Dendritic cell treated with granulocyte-macrophage colony-stimulating factor and Interleukin-4, amounts not matched to agents 40 ng/mL and 50 ng/mL, for 4 days (primary cell): ENCODE measurements around the gene SEMG1.

Source experiments
- H3K27ac Mint-ChIP-seq: one replicate; pipeline ENCODE4 v1.8.0; 2022; ENCODE audit warnings: mild to moderate bottlenecking, mixed read lengths
- H3K27me3 Mint-ChIP-seq: one replicate; pipeline ENCODE4 v1.8.0; 2022; ENCODE audit warnings: mild to moderate bottlenecking, mixed read lengths
- H3K36me3 Mint-ChIP-seq: one replicate; pipeline ENCODE4 v1.8.0; 2022; ENCODE audit warnings: low read depth, mixed read lengths
- H3K4me1 Mint-ChIP-seq: one replicate; pipeline ENCODE4 v1.8.0; 2022; ENCODE audit warnings: low read depth, mixed read lengths
- H3K4me3 Mint-ChIP-seq: one replicate; pipeline ENCODE4 v1.8.0; 2022; ENCODE audit warnings: mild to moderate bottlenecking, moderate library complexity, mixed read lengths
- H3K9me3 Mint-ChIP-seq: one replicate; pipeline ENCODE4 v1.8.0; 2022; ENCODE audit warnings: mixed read lengths
- intact Hi-C: fragments of 100-400 bp; cut with micrococcal nuclease; formaldehyde crosslinking; loops from one replicate; pipeline ENCODE4 v1.15.0; 2022

SEMG1 gene

DNA sequence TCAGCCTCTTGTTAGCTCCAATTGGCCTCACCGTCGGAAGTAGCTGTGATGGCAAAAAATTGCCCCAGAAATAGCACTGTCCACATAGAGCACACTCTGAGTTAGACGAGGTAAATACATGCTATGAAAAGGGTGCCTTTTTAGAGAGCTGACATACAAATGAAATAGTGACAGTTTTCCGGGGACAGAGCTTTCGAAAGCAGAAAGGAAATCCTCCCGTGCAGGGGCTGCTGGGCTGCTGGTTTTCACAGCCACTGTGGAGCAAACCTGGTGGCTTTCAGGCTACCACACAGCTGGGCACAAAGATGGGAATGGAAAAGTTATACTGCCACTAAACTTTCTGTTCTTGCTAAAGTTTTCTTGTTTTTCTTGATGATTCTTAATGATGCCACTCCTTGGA, 39.3 kb downstream of the SEMG1 start:
- Mint-ChIP-seq H3K36me3 (no peaks in the 10 kb centered on the region), H3K27me3 (peaks cover 6% of the 10 kb centered on the region), H3K4me1 (peaks cover 6% of the 10 kb centered on the region), H3K27ac (no peak overlapping the region), H3K9me3 (no peaks in the 10 kb centered on the region), H3K4me3 (no peak overlapping the region)
- intact Hi-C loops = no loop called here

DNA sequence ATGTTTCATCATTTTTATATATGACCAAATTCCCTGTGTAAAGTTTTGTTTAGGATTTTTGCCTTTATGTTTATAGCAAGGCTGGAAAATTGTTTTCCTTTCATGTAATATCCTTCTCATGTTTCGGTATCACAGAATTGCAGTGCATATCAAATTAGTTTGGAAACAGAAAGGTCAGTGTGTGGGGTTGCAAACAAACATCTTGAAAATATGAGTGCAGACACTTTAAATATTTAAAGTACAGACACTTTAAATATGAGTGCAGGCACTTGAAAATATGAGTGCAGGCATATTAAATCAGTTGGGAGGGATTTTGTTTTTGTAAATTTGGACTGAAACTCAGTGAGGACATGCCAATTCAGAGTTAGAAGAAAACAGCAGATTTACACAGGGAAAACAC, 41.0 kb downstream of the SEMG1 start:
- Mint-ChIP-seq H3K4me1 (peaks cover 11% of the 10 kb centered on the region), H3K27me3 (peaks cover 2% of the 10 kb centered on the region), H3K9me3 (no peaks in the 10 kb centered on the region), H3K4me3 (no peak overlapping the region), H3K36me3 (no peaks in the 10 kb centered on the region), H3K27ac (no peak overlapping the region)
- intact Hi-C loops = no loop called here

DNA sequence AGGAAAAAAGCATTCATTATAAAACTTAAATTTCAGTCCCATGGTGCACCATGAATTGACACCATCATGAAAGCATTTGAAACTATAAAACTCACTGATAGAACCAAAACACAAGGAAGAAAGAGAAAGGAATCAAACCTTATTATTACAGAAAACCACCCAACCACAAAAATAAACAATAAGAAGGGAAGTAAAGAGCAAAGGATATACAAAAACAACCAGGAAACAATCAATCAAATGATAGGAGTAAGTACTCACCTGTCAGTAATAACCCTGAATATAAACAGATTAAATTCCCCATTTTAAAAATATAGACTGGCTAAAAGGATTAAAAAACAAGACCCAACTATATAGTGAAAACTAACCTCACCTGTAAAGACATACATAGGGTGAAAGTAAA, 41.8 kb downstream of the SEMG1 start:
- Mint-ChIP-seq H3K27ac (no peak overlapping the region), H3K4me1 (peaks cover 18% of the 10 kb centered on the region), H3K27me3 (peaks cover 2% of the 10 kb centered on the region), H3K36me3 (no peaks in the 10 kb centered on the region), H3K4me3 (no peak overlapping the region), H3K9me3 (no peaks in the 10 kb centered on the region)
- intact Hi-C loops = no loop called here

DNA sequence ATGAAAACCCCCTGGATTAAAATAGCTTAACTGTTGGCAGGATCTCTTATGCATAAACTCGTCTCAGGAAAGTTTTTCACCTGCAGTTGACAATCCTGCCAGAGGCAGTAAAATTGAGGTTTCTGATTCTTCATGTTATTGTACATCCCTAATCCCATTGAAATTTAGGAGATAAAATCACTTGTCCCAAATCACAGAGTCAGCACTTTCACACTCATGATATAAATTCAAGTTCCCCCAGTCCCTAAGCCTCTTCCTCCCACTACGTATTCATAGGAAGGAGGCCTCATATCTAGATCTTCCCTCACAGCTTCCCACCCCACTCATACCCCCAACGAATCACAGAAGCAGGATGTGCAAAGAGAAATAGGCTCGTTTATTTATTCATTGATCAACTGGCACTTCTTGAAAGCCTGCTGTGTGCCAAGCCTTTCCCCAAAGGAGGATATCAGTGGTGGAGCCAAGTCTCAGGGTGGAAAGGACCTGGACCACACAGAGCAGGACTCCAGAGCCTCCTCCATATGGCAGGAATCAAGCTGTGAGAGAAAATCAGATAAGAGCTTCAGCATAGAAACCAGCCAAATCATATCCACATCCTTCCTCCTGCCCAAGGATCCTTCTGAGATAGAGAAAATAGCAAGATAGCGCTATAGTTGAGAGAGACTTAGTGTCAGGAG, 45.2 kb downstream of the SEMG1 start:
- Mint-ChIP-seq H3K27ac (no peak overlapping the region), H3K36me3 (no peaks in the 10 kb centered on the region), H3K27me3 (no peaks in the 10 kb centered on the region), H3K9me3 (no peaks in the 10 kb centered on the region), H3K4me1 (peaks cover 36% of the 10 kb centered on the region), H3K4me3 (no peak overlapping the region)
- intact Hi-C loops = no loop called here

DNA sequence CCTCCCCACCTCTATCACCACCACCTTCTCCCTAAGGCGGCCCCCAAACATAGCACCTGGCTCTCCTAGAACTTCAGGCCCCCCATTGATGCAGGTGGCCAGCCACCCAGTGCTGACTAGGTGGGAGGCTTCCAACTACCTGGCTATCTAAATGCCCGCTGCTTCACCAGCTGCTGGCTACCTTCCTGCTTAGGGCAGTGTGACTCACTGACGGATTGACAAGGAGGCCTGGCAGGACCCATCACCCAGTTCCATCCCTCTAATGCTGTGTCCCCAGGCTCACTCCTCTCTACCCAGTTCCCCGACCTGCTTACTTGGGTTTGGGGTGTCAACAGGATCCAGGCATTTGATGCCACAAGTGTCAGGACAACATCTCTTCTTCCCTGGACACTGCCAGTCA, 46.4 kb downstream of the SEMG1 start:
- Mint-ChIP-seq H3K27ac (no peak overlapping the region), H3K4me1 (peaks cover 36% of the 10 kb centered on the region), H3K4me3 (no peak overlapping the region), H3K9me3 (no peaks in the 10 kb centered on the region), H3K27me3 (no peaks in the 10 kb centered on the region), H3K36me3 (no peaks in the 10 kb centered on the region)
- intact Hi-C loops = no loop called here

DNA sequence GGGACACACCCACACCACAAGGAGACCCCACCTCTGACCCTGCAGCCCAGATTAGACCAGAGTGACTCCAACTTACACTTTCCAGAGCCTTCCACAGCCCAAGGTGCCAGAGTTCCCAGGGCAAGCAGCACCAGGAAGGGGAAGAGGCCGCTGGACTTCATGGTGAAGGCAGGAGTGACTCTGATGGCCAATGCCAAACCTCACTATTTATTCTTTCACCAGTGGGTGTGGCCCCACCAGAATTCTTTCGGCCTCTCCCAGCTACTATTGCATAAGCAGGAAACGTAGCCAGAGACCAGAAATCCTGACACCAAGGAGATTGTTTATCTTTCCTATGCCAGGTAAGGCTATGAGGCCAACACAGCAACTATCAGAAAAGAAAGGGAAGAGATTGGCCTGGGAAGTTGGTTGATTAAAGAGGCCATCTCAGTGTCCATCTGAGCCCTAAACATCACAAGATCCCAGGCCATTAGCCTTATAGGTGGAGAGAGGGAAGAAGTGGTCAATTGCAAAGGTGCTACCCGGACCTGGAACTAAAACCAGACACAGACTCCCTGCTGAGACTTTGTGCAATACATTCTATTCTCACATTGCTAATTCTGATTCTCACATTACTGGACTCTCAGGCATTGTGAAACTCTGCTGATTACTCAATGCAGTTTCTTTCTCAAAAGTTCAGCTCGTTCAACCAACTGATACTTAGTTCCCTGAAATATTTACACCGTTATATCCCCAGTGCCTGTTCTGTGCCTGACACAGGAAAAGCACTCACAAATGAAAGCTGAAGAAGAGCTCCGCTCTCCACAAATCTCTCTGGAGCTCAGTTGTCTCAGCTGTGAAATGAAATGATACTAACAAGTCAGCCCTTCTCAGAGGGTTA, 47.8 kb downstream of the SEMG1 start, which contains the start of gene SLPI:
Gene SLPI (minus strand): TSS at position 182 of the 880 bp plus-strand sequence. CDS start 21 bp downstream, at position 161.
- Mint-ChIP-seq H3K27me3 (no peaks in the 10 kb centered on the region), H3K9me3 (no peaks in the 10 kb centered on the region), H3K4me1 (peaks cover 36% of the 10 kb centered on the region), H3K36me3 (no peaks in the 10 kb centered on the region), H3K4me3 (no peak within 1 kb of the TSS), H3K27ac (no peak within 1 kb of the TSS)
- intact Hi-C loops = no loop called here

DNA sequence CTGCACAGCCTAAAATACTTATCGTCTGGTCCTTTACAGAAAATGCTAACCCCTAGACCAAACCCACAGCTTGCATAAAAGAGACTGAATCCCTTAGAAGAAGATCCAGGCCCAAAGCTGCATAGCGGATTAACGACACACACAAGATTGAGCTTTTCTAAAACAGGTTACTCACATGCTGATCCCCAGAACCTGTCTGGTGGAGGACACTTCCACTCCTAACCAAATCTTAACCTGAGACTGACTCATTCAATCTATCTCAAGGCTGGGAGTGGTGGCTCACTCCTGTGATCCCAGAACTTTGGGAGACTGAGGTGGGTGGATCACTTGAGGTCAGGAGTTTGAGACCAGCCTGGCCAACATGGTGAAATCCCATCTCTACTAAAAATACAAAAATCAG, 50.3 kb downstream of the SEMG1 start:
- no peaks in the 10 kb centered on the region for H3K9me3 Mint-ChIP-seq
- H3K36me3 Mint-ChIP-seq = no peaks in the 10 kb centered on the region
- peaks cover 33% of the 10 kb centered on the region for H3K4me1 Mint-ChIP-seq
- H3K27ac Mint-ChIP-seq = no peak overlapping the region
- no peak overlapping the region for H3K4me3 Mint-ChIP-seq
- intact Hi-C loops = no loop called here
- H3K27me3 Mint-ChIP-seq = no peaks in the 10 kb centered on the region

DNA sequence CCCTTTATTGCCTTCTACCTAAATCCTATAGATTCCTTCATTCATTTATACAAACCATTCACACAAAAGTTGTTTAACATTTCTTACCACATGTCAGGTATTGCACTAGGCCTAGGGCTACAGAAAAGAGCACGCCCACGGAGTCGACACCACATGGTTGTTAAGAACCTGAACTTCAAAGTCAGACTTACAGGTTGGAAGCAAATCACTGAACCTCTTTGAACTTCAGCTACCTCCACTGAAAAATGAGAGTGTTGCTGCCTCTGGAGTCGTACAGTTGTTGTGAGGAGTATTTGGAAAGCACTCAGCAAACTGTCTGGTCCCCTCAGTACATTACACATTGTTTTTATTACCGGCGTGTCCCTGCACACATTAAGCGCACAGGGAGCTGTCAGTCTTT, 50.9 kb downstream of the SEMG1 start:
- H3K9me3 Mint-ChIP-seq = no peaks in the 10 kb centered on the region
- intact Hi-C loops = no loop called here
- H3K27me3 Mint-ChIP-seq = peaks cover 2% of the 10 kb centered on the region
- peaks cover 31% of the 10 kb centered on the region for H3K4me1 Mint-ChIP-seq
- no peak overlapping the region for H3K4me3 Mint-ChIP-seq
- H3K36me3 Mint-ChIP-seq = no peaks in the 10 kb centered on the region
- H3K27ac Mint-ChIP-seq = no peak overlapping the region

DNA sequence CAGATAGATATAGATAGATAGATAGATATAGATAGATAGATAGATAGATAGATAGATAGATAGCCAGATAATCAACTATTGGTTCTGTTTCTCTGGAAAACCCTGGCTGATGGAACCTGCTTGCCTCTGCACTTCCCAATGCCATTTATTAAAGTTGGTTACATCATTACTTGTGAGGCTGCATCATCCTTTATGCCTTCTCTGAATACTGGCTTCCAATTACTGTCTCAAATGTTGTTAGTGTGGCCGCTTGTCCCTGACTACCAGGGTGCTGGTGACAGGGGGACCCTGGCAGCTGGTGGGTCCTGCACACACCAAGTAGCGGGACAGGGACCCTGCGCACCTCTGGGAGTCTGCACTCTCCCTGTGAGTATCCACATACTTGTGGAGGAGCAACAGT, 51.4 kb downstream of the SEMG1 start:
- Mint-ChIP-seq H3K9me3 (no peaks in the 10 kb centered on the region), H3K36me3 (no peaks in the 10 kb centered on the region), H3K27ac (no peak overlapping the region), H3K4me3 (no peak overlapping the region), H3K27me3 (peaks cover 2% of the 10 kb centered on the region), H3K4me1 (peaks cover 28% of the 10 kb centered on the region)
- intact Hi-C loops = no loop called here

DNA sequence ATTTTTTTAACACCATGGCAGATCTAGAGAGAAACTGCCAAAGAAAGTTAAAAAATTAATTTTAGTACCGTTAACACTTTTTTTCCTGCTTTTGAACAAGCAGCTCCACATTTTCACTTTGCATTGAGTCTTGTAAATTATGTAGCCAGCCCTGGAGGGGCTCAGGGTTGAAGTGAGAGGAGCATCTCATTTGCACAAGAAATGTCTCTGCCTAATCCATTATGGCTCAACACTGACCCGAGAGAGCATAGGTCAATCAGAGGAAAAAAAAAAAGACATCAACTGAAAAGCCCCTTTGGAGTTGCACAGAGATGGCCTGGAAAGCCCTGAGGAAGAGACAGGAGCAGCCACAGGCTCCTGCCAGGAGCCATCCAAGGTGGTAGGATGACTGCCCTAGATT, 51.8 kb downstream of the SEMG1 start:
- no peak overlapping the region for H3K4me3 Mint-ChIP-seq
- H3K36me3 Mint-ChIP-seq = no peaks in the 10 kb centered on the region
- H3K9me3 Mint-ChIP-seq = no peaks in the 10 kb centered on the region
- intact Hi-C loops = no loop called here
- H3K4me1 Mint-ChIP-seq = peaks cover 24% of the 10 kb centered on the region
- H3K27me3 Mint-ChIP-seq = peaks cover 2% of the 10 kb centered on the region
- H3K27ac Mint-ChIP-seq = no peak overlapping the region
